Epidermal melanocyte (primary cell): ENCODE measurements around the gene SCAMP2.

Source experiments
- DNase-seq: peaks from one replicate; pipeline ENCODE4 v3.0.0; 2011; ENCODE audit warnings: low spot score; ENCODE audit not compliant: insufficient read length

Gene SCAMP2

DNA sequence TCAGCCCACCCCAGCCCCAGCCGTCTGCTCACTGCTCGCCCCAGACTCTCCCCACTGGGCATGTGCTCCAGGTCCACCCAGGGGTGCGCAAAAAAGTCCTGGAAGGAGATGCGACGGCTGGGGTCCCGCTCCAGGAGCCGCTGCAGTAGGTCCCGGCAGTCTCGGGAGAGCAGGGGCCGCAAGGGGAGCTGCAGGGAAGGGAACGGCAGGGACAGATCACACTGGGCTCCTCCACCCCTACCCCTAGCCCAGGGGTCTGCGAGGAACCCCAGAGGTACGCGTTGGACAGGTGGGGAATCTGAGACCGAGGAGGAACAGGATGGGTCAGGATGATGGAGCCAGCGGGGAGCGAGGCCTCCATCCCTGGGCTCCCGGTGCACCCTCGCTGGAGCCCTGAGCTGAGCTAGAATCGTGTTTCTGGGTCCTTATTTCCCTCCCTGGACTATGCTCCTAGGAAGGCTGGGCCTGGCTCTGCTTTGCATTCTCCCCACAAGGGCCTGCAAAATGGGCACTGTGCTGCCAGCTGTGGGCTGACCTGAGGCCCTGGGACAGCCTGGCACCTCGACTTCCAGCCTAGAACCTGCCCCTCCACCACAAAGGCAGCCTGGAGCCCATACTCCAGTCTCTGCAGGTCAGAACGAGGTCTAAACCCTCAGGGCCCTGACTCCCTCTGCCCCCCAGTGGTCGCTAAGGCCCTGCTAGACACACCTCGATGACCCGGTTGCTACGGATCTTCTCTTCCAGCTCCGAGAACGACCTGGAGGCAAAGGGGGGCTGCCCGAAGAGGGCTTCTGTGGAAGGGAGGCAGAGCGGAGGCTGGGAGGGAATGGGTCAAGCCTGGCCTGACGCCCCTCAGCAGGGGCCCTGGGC is 33.4 kb downstream of the SCAMP2 start:
- no peak for DNase-seq

DNA sequence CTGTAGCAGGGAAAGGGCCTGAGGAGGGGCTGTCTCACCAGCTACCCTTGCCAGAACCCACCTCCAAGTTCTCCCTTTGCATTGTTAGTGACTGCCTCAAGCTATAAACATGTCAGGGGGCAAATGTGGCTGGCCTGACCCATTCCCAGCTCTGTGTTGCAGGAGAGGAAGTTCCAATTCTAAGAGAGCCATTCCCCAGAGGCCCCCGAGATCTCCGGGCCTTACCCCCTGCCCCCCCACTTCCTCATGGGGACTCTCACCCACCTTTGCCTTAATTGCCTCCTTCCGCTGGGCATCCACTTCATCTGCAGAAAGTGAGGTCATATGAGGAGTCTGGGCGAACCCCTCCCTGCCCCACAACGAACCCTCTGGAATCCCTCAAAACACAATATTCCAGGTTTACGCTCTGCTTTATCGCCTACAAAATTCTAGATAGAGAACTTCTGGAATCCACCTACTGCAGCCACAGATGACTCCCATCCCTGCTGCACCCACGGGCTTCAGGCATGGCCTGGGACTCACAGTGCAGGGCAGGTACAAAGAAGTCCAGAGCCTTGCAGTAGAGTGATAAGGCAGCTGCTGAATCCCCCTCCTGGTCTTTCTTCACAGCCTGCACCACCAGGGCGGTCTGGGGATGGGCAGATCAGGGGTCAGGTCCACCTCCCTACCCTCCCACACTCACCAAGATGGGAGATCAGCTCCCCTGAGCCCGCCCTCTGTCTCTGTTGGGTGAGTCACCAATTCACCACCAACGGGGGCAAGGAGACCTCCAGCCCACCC is 34.2 kb downstream of the SCAMP2 start:
- no peak for DNase-seq

DNA sequence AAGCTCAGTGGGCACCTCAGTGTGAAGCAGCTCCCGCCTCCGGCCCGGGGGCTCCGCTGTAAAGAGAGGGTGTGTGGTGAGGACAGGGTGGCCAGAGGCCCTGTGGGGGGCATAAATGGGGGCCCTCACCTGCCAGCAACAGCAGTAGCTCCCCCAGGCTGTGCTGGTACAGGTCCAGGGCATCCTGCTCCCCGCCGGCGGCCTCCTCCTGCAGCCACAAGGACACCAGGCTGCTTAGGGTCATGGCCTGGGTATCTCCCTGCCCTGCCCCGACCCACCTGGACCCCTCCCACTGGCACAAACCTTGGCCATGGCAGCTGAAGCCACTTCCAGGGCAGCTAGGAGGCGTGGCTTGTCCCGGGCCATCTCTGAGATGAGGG is 35.0 kb downstream of the SCAMP2 start:
- DNase-seq: no peak

DNA sequence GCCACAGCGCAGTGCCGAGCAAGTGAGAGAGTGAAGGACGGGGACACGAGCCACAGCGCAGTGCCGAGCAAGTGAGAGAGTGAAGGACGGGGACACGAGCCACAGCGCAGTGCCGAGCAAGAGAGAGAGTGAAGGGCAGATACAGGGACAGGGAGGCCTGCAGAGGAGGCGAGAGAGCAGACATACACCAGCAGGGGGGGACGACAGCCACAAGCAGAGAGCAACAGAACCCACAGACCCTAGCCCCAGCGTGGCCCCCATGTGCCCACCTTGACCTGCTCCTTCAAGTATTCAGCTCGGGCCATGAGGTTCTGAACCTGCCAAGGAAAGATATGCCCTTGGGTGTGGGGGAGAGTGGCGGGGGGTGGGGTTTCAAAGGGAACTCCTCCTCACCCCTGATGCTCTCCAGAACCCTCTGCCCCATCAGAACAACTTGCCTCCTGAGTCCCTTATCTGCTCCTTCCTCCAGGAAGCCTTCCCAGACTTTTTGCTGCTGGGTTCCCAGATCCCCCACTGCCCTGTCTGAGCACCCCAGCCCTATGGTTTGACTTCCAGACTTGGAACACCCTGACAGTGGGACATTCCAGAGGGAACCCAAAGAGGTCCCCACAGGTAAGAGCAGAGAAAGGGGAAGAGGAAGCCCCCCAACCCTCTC is 35.6 kb downstream of the SCAMP2 start:
- DNase-seq: no peak

DNA sequence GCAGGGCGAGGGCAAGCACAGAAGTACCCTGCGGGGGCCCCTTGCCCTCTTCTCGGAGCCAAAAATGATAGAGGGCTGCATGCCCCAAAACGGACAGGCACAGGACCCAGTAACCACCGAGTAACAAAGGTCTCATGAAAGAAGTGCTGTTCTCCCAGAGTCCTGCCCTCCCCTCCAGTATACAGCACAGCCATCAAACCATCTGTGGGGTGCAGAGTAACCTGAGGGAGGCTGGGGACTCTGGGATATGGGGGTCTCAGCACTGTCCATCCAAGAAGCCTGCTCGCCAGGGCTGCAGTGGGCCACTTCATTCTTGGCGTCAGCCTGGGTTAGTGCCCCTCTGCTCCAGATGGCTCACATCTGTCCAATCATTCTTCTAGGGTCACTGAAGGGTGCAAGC is 36.3 kb downstream of the SCAMP2 start:
- no peak for DNase-seq

DNA sequence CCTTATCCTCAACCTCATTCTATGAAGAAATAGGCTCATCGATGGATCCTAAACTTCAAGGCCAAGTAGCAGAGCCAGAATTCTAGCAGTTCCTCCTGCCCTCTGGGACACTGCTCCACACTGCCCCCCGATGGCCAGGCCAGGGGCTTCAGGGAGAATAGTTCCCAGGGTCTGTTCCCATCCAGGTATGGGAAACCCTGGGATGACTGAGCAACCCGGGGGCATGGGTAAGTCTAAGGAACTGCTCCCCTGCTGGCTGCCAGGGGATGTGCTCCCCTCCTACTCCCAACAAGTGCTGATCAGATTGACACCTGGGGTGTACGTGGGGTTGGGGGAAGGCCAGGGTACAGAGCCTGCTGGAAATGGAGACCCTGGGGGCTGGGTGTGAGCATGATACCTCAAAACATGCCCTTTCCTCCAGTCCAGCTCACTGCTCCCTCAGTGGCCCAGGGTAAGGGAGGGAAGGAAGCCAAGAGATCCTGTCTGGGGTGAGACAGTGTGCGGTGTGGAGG is 37.8 kb downstream of the SCAMP2 start:
- DNase-seq: peak; percentile 76

DNA sequence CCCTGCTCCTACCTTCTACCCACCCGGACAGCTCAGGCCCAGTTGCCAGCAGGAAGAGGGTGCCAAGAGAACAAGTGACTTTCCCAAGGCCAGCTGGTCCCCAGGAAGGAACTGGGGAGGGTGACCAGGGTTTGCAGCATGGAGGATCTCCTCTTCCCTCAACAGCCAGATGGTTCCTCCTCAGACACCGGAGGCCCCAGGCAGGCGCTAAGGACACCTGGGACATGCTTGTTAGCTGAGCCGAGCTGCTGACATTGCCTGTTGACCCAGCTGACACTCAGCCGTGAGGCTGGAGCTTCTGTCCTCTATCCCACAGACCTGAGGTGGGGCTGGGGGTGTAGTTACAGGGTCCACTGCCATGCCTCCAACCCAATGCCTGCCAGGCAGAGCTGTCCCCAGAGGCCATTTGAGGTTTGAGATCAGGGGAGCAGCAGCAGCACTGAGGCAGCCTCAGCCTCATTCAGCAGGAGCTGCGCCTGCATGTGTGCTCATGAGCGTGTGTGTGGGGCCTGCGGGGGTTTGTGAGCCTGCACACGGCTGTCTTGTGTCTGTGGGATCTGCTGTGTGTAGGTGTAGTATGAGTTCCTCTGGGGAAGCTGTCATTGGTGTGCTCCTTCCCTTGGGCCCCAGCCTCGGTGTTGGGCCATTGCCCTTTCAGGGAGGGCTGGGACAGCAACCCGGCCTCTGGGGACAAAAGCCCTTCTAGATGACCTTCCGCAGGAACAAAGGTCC is 39.6 kb downstream of the SCAMP2 start:
- DNase-seq: no peak

DNA sequence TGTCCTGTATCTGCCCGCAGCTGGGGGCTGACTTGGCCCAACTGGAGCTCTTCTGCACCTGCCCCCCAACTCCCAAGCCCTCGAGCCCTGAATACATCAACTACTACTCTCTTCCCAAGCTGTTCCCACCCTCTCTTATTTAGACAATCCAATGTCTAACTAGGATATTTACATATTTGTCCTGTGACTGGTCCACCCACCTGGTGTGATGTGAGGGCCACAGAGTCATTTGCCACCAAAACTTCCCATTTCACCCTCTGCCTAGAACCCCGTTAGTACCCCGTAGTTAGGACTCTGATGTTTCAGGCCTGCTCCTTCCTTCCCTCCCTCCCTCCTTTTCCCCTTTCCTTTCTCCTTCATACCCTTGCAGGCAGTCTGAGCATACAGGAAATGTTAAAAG is 40.3 kb downstream of the SCAMP2 start:
- DNase-seq: no peak

DNA sequence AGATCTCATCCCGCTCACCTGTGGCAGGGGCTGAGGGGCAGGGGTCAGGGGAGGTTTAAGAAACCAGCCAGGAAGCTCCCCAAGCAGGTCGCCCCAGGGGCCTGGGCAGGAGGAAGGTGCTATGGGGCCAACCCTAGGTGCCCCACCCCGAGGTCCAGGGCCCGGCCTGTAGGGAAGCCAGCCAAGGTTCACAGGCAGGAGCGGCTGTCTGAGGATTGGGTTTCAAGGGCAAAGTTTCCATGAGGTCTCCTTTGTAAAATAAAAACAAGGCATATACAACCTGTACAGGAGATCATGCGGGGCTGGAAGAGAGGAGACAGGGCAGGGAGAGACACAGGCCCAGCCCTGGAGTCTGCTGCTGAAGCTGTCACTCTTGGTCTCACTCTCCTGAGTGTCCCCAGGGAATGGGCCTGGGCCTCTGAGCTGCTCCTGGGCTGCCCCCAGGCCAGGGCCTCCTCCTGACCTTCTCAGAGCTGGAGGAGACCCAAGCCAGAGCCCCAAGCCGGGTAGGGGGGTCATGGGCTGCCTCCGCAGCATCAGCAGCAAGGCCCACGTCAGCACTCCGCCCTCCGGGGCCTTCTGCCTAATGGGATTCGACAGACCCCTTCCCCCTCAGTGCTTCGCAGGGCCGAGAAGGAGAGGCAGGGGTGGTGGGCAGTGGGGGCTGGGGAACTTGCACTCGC is 41.2 kb downstream of the SCAMP2 start:
- no peak for DNase-seq

DNA sequence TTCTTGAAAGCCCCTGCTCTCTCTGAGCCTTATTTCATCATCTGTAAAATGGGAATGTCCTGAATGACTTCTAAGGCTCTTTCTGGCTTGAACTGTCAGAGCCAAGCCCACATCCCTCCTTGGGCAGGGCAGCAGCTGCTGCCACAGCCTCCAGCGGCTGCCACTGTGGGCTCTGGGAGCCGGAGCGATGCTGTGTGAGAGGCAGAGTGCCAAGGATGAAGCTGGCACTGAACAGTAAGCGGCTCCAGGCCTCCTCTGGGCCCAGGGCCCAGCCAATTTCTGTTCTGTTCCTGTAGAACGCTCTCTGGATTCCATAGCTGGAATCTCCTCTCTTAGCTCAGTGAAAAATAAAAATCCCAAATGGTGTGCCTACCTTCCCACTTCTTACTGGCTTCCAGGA is 42.3 kb downstream of the SCAMP2 start:
- no peak for DNase-seq

DNA sequence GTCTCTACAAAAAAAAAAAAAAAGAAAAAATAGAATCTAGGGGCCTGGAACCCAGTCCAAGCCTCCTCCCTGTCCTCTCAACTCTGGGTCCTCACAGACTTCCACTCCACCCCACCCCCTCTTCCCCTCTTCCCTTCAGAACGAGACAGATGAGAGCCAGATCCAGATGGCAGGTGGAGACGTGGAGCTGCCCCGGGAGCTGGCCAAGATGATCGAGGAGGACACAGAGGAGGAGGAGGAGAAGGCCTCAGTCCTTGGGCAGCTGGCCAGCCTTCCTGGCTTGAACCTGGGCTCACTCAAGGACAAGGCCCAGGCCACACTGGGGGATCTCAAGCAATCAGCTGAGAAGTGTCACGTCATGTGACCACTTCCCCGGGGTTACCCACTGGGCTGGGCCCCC is 43.2 kb downstream of the SCAMP2 start:
- no peak for DNase-seq

DNA sequence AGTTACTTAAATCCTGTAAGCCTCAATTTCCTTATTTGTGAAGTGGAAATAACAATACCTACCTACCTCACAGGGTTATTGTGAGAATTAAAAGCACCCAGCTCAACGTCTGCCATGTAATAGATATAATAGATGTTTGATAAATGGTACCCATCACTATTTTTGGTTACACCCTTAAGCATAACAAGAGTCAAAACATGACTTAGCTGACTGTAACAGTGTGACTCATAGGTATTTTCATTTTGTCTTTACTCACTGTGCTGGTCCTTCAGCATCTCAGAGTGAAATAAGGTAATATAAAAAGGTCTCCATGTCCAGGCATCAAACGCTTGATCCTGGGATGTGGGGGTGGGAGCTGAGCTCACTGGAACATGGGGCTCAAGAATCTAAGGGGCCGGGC is 43.7 kb downstream of the SCAMP2 start:
- DNase-seq: no peak

DNA sequence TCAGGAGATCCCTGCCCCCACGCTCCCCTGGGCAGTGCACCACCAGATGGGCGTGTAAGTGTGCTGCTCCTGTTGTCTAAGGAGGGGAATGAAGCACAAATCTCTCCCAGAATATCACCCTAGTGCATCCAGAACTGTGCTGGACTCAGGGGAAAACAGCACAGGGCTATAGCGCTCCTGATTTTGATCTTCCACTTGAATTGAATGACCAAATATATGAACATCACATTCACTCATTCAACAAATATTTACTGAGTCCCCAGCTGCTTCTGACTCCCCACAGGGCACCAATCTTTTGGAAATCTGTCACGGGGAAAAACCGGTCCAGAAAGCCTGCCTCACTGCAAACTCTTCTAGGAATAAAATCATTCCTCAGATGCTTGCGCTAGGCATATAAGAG is 44.3 kb downstream of the SCAMP2 start:
- no peak for DNase-seq

DNA sequence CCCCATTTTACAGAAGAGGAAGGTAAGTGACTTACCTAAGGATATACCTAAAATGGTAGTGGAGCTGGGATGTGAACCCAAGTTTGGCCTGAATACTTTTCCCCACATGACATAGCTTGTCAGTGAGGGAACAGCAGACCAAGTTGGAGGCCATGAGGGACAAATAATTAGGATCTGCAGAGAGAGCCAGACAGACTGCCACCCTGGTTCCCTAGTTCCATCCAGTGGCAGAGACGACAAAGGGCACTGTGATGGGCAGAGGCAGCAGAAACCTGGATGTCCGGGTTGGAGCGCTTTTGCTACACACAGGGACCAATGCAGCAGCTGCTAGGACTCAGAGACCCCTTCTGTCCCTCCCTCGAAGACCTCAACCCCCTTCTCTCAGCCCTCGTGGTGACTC is 45.6 kb downstream of the SCAMP2 start:
- no peak for DNase-seq

DNA sequence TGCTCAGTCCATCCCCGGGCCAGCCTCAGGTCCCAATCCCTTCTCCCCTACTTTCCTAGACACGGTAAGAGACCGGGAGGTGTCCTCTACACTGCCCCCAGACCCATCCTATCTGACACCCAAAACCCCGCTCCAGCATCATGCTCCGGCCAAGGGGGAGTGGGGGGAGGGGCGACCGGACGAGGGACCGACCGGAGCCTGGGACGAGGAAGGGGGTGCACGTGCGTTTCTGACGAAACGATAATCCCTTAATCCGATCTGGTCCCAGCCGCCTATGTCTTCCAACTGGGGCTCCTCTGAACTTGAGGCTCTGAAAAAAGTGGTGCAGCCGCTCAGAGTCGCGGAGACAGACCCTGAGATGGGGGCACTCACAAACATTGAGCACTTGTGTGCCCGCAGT is 46.2 kb downstream of the SCAMP2 start:
- no peak for DNase-seq

DNA sequence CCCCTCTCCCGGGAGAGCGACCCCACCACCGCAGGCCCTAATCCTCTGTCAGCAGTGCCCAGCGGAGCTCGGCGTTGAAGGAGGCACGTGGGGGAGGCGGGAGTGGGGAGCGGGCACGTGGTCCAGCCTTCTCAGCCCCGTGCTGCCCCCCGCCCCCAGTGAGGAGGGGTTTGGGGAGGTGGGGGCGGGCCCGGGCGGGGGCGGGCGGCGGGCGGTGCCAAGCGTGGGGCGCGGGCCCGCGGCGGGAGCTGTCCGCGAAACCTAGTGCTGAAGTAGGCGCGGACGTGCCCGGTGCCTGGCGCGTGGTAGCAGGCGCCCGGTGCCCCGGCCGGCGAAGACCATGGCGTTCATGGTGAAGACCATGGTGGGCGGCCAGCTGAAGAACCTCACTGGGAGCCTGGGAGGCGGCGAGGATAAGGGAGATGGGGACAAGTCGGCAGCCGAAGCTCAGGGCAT is 46.8 kb downstream of the SCAMP2 start, which contains the start of gene CPLX3:
CPLX3 (plus strand) TSS at position 264 of the 456 bp plus-strand sequence; CDS start at position 341, 77 bp downstream.
- DNase-seq: peak; percentile 59

DNA sequence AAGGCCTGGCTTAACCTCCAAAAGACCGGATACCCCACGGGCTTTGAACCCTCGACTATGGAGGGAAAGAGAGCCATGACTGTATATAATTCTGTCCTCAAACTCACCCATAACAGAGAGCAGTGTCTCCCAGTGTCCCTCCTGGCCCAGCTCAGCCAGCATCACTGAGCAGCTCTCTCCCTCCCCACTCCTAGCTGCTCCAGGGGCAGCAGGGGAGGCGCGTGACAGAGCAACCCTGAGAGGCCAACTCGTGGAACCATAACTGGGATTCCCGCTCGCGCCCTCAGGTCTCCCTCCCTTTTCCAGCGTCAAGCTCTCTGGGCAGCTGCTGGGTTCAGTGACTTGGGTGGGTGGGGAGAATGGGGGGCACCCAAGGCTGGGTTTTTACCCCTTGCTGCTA is 47.3 kb downstream of the SCAMP2 start:
- DNase-seq: peak; percentile 72

DNA sequence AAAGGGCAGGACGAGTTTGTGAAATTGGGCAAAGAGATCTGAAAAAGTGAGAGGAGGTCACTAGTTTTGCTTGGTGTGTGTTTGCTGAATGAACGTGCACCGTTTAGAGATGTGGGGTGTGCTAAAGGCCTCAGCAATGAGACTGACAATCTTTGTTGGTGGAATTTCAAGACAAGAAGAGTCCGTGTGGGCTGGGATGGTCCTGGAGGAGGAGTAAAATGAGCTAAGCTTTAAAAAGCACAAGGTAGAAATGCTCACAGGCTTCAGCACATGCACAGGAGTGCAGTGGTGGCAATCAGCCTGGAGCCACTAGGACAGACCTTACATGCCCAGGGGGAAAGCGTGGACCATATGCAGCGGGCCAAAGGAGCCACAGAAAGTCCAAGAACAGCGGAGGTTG is 48.2 kb downstream of the SCAMP2 start:
- no peak for DNase-seq

DNA sequence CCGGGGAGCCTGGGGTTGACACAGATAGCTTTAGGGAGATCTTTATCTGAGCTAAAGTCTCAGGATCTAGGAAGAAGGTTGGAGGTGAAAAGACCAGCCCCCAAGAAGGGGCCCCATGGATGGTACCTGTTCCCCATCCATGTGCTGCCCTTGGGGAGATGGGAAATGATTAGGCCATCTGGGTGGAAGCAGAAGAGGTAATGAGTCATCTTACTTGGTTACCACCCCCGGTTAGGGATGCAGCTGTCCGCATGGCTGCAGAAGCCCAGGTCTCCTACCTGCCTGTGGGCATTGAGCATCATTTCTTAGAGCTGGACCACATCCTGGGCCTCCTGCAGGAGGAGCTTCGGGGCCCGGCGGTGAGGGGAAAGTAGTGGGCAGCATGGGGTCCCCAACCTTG is 49.8 kb downstream of the SCAMP2 start:
- no peak for DNase-seq

DNA sequence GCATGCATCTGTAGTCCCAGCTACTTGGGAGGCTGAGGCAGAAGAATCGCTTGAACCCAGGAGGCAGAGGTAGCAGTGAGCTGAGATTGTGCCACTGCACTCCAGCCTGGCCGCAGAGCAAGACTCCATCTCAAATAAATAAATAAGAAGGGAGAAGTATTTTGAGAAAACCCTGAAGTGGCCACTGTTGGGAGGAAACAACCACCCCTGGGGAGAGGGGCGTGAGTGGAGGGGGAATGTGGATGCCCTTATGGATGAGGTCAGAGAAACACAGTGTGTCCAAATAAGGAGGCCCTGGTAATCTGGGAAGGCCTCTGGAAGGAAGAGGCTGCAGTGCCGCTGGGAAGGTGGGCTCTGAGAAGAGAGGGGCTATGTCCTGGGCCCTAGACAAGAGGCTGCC is 50.9 kb downstream of the SCAMP2 start:
- DNase-seq: no peak

DNA sequence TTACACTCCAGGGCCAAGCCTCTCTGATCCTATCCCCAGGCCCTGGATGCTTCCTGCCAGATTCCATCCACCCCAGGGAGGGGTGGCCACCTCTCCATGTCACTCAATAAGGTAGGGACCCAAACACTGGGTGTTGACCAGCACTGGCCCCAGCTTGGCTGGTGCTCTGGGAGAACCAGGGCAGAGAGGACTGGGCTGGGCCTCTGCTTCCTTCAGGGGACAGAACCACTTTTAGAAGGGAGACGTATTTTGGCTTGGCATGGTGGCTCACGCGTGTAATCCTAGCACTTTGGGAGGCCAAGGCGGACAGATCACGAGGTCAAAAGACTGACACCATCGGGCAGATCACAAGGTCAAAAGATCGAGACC is 51.4 kb downstream of the SCAMP2 start:
- no peak for DNase-seq
